Bronchial epithelial cell (primary cell): ENCODE data around the gene GBX1. TPM values are rescaled to one million over a fixed set of nuclear protein-coding genes. Genes with fewer than 3 reads are reported as not detected.

Source experiments
- DNase-seq: peaks from one replicate; pipeline ENCODE4 v3.0.0-alpha.2; 2010; ENCODE audit warnings: low read depth
- FAIRE-seq: peaks from 2 replicates; lab custom pipeline; 2011; peaks lifted over from hg19 to GRCh38; lab: Jason Lieb, UNC
- H3K27me3 ChIP-seq: 2 replicates; pipeline ENCODE4 v1.5.1; 2011; ENCODE audit warnings: low read length; ENCODE audit not compliant: control insufficient read depth, insufficient read depth
- H3K36me3 ChIP-seq: 2 replicates; pipeline ENCODE4 v1.5.1; 2011; ENCODE audit warnings: low read length; ENCODE audit not compliant: control insufficient read depth, insufficient read depth
- H3K4me3 ChIP-seq: 2 replicates; pipeline ENCODE4 v1.5.1; 2011; ENCODE audit warnings: mild to moderate bottlenecking, low read depth, low read length, control low read depth
- CTCF ChIP-seq: IDR thresholded peaks from 2 replicates; pipeline ENCODE4 v1.5.1; 2011; ENCODE audit warnings: mild to moderate bottlenecking, moderate library complexity, low read length, control low read depth, inconsistent platforms; ENCODE audit not compliant: insufficient read depth, severe bottlenecking
- total RNA-seq: library from RNA; depleted of rRNA; stranded (reverse); fragments of >200 nt; gene quantifications from 2 replicates; pipeline ENCODE4 v1.2.1, GENCODE V29; 2014

Gene GBX1
- total RNA-seq, 1 donor from 2014 or later, result not detected

GRCh38 chr7:151109094-151110048 is 58.1 kb downstream of the GBX1 start:
- Histone ChIP-seq H3K36me3 (peaks cover 3% of the 10 kb centered on the region), H3K27me3 (no peaks in the 10 kb centered on the region), H3K4me3 (no peak overlapping the region)
- no peak for TF ChIP-seq CTCF
- FAIRE-seq (no peak), DNase-seq (no peak)

- H3K27me3 ChIP-seq, result no peaks in the 10 kb centered on the region
- no peak for FAIRE-seq
- H3K4me3 ChIP-seq, result no peak overlapping the region
- peaks cover 4% of the 10 kb centered on the region for H3K36me3 ChIP-seq
- TF ChIP-seq CTCF, result no peak
- DNase-seq, result no peak
Measured at GRCh38 chr7:151107882-151108281, 59.6 kb downstream of the GBX1 start.

- FAIRE-seq, result no peak
- peaks cover 4% of the 10 kb centered on the region for H3K36me3 ChIP-seq
- no peak overlapping the region for H3K4me3 ChIP-seq
- no peak for TF ChIP-seq CTCF
- DNase-seq, result no peak
- no peaks in the 10 kb centered on the region for H3K27me3 ChIP-seq
Measured at GRCh38 chr7:151104411-151105235, 62.9 kb downstream of the GBX1 start.

- DNase-seq (no peak), FAIRE-seq (no peak)
- H3K4me3 ChIP-seq, result no peak overlapping the region
- no peak for TF ChIP-seq CTCF
- no peaks in the 10 kb centered on the region for H3K27me3 ChIP-seq
- H3K36me3 ChIP-seq, result peaks cover 4% of the 10 kb centered on the region
Measured at GRCh38 chr7:151103973-151104372, 63.5 kb downstream of the GBX1 start.

GRCh38 chr7:151102991-151103390 is 64.5 kb downstream of the GBX1 start:
- H3K4me3 ChIP-seq, result no peak overlapping the region
- no peaks in the 10 kb centered on the region for H3K27me3 ChIP-seq
- H3K36me3 ChIP-seq, result peaks cover 4% of the 10 kb centered on the region
- FAIRE-seq, result no peak
- DNase-seq, result no peak
- TF ChIP-seq CTCF, result no peak
